Peyer's patch (tissue), 4 donors: ENCODE measurements around the gene UBE2D4.
"Not testable (repeated sequence)": the region's sequence is repeated elsewhere in the genome, so short reads cannot be mapped to it uniquely, and the experiment has no call there.

Experiments used
- CTCF ChIP-seq, 6 experiments: fragments of 450-650 bp in 4 of 6; fragments of 200-600 bp in 2 of 6; sonication (generic) in 1 of 6; IDR thresholded peaks; one replicate each; pipeline ENCODE4 v1.5.1; 2017 to 2019; ENCODE audit warnings: antibody characterized with exemption in 6 of 6, mild to moderate bottlenecking in 3 of 6, moderate library complexity in 1 of 6
- POLR2A ChIP-seq, 2 donors: fragments of 450-650 bp; IDR thresholded peaks; one replicate each; pipeline ENCODE4 v1.5.1; 2017; ENCODE audit warnings: antibody characterized with exemption in 2 of 2, mild to moderate bottlenecking in 2 of 2, moderate library complexity in 2 of 2

- TF ChIP-seq CTCF, POLR2A (IDR thresholded peaks at IDR 0.05): not testable (repeated sequence)
Measured at GRCh38 chr7:43994681-43995080, 68.4 kb downstream of the UBE2D4 start.
